GM19455 (cell line): Measurements from ENCODE around the gene TUBGCP2.
A peak's percentile ranks its signal among the peaks of the same experiment; 100 is the strongest.

Experiments used
- ATAC-seq: cut with Tn5 transposase; IDR thresholded peaks from one replicate; pipeline ENCODE4 v1.9.1; 2021; ENCODE audit not compliant: unreplicated experiment

Gene TUBGCP2

GRCh38 chr10:133344236-133344635 lies 35.6 kb upstream of the TUBGCP2 start:
- no peak for ATAC-seq

- no peak for ATAC-seq
Observed at GRCh38 chr10:133343558-133343957, 34.9 kb upstream of the TUBGCP2 start.

GRCh38 chr10:133342942-133343341 lies 34.3 kb upstream of the TUBGCP2 start:
- ATAC-seq = no peak

- ATAC-seq = no peak
Observed at GRCh38 chr10:133341983-133342382, 33.3 kb upstream of the TUBGCP2 start.

GRCh38 chr10:133339708-133340380 lies 31.2 kb upstream of the TUBGCP2 start:
- no peak for ATAC-seq

GRCh38 chr10:133338080-133339071 lies 29.7 kb upstream of the TUBGCP2 start:
- ATAC-seq = no peak

- no peak for ATAC-seq
Observed at GRCh38 chr10:133337370-133337725, 28.7 kb upstream of the TUBGCP2 start.

- no peak for ATAC-seq
Observed at GRCh38 chr10:133336577-133337369, 28.1 kb upstream of the TUBGCP2 start, which contains the start of gene CALY. CALY (minus strand) TSS chr10:133336896; CDS start chr10:133328989, 7,907 bp downstream.

- no peak for ATAC-seq
Observed at GRCh38 chr10:133336118-133336576, 27.5 kb upstream of the TUBGCP2 start.

GRCh38 chr10:133335246-133336117 lies 26.8 kb upstream of the TUBGCP2 start:
- no peak for ATAC-seq

- ATAC-seq = no peak
Observed at GRCh38 chr10:133334503-133335245, 26.0 kb upstream of the TUBGCP2 start.

- ATAC-seq = no peak
Observed at GRCh38 chr10:133332936-133333699, 24.4 kb upstream of the TUBGCP2 start.

GRCh38 chr10:133329491-133330202 lies 21.0 kb upstream of the TUBGCP2 start:
- peak; percentile 82 for ATAC-seq

GRCh38 chr10:133328358-133329343 lies 20.0 kb upstream of the TUBGCP2 start:
- ATAC-seq = no peak

- ATAC-seq = no peak
Observed at GRCh38 chr10:133327651-133328357, 19.1 kb upstream of the TUBGCP2 start.
